SK-N-SH (cell line): ENCODE measurements around the gene PLB1. TPM values are rescaled to one million over a fixed set of nuclear protein-coding genes. Genes with fewer than 3 reads are reported as not detected.

Experiments used
- CTCF ChIA-PET: fragments of 300-600, 350-600 bp; formaldehyde crosslinking; extraction: SDS; loops from one replicate; lab custom pipeline; 2021; lab: Yijun Ruan, JAX
- POLR2A ChIA-PET: fragments of 350-600 bp; sonication (Branson Sonifier 250); formaldehyde crosslinking; extraction: SDS; loops from one replicate; lab custom pipeline; 2020; ENCODE audit warnings: antibody characterized with exemption, inconsistent platforms; lab: Yijun Ruan, JAX
- DNase-seq: peaks from one replicate; pipeline ENCODE4 v3.0.0; 2012
- H2AFZ ChIP-seq: fragments of 200-600 bp; sonication (generic); 2 replicates; pipeline ENCODE4 v1.8.1; 2016; ENCODE audit warnings: antibody characterized with exemption, mild to moderate bottlenecking, low read depth
- H3F3A ChIP-seq: fragments of 200-600 bp; sonication (generic); replicated peaks from 2 replicates; pipeline ENCODE3; 2016; ENCODE audit warnings: antibody characterized with exemption, mild to moderate bottlenecking; ENCODE audit not compliant: insufficient read depth
- H3K27ac ChIP-seq, 2 experiments: fragments of 200-500 bp in 1 of 2; fragments of 200-600 bp in 1 of 2; sonication (Bioruptor generic) in 1 of 2; sonication (generic), shearing (Covaris generic) in 1 of 2; 2 replicates each; pipeline versions ENCODE4 v1.5.1 to v1.6.1; 2014 to 2016; ENCODE audit warnings: low read depth in 2 of 2, inconsistent platforms in 1 of 2, low read length in 1 of 2, mild to moderate bottlenecking in 1 of 2, mixed read lengths in 1 of 2
- H3K27me3 ChIP-seq: fragments of 200-600 bp; sonication (generic), shearing (Covaris generic); 2 replicates; pipeline ENCODE4 v1.6.1; 2016; ENCODE audit warnings: mixed run types; ENCODE audit not compliant: insufficient read depth
- H3K36me3 ChIP-seq, 2 experiments: fragments of 200-500 bp in 1 of 2; fragments of 200-600 bp in 1 of 2; sonication (Bioruptor generic) in 1 of 2; sonication (generic) in 1 of 2; replicated peaks in 1 of 2; 2 replicates each; pipeline versions ENCODE3 to v1.5.1; 2014 to 2016; ENCODE audit warnings: low read length in 1 of 2, mild to moderate bottlenecking in 1 of 2; ENCODE audit not compliant: insufficient read depth in 2 of 2, control insufficient read depth in 1 of 2
- H3K4me1 ChIP-seq, 2 experiments: fragments of 200-500 bp in 1 of 2; fragments of 200-600 bp in 1 of 2; sonication (Bioruptor generic) in 1 of 2; sonication (generic), shearing (Covaris generic) in 1 of 2; 2 replicates each; pipeline versions ENCODE4 v1.5.1 to v1.6.1; 2014 to 2016; ENCODE audit warnings: low read depth in 1 of 2, low read length in 1 of 2, mixed run types in 1 of 2; ENCODE audit not compliant: insufficient read depth in 2 of 2, control insufficient read depth in 1 of 2
- H3K4me2 ChIP-seq: fragments of 200-600 bp; sonication (generic), shearing (Covaris generic); 2 replicates; pipeline ENCODE4 v1.6.1; 2017; ENCODE audit warnings: mixed run types
- H3K4me3 ChIP-seq, 2 experiments: fragments of 200-500 bp in 1 of 2; fragments of 200-600 bp in 1 of 2; sonication (Bioruptor generic) in 1 of 2; sonication (generic), shearing (Covaris generic) in 1 of 2; 2 replicates each; pipeline versions ENCODE4 v1.5.1 to v1.8.1; 2014 to 2016; ENCODE audit warnings: low read depth in 2 of 2, inconsistent platforms in 1 of 2, low read length in 1 of 2, mild to moderate bottlenecking in 1 of 2, mixed read lengths in 1 of 2, moderate library complexity in 1 of 2
- H3K79me2 ChIP-seq: fragments of 200-600 bp; sonication (generic); 2 replicates; pipeline ENCODE4 v1.8.1; 2017; ENCODE audit warnings: mild to moderate bottlenecking; ENCODE audit not compliant: insufficient read depth
- H3K9ac ChIP-seq: fragments of 200-600 bp; sonication (generic); 2 replicates; pipeline ENCODE4 v1.6.1; 2017; ENCODE audit warnings: mixed run types
- H3K9me2 ChIP-seq: fragments of 200-600 bp; sonication (generic); 2 replicates; pipeline ENCODE4 v1.6.1; 2017; ENCODE audit warnings: mixed run types
- H3K9me3 ChIP-seq: fragments of 200-600 bp; sonication (generic); 2 replicates; pipeline ENCODE4 v1.6.1; 2017; ENCODE audit warnings: mixed run types, mild to moderate bottlenecking, moderate library complexity
- H4K20me1 ChIP-seq: fragments of 200-600 bp; sonication (generic); 2 replicates; pipeline ENCODE4 v1.6.1; 2017; ENCODE audit warnings: mild to moderate bottlenecking, mixed run types; ENCODE audit not compliant: insufficient read depth
- CHD2 ChIP-seq: fragments of 150-350 bp; IDR thresholded peaks from 2 replicates; pipeline ENCODE4 v1.6.1; 2018; ENCODE audit warnings: low read length; ENCODE audit not compliant: partially characterized antibody
- ELF1 ChIP-seq: IDR thresholded peaks from 2 replicates; pipeline ENCODE4 v1.4.0; 2012
- EZH2phosphoT487 ChIP-seq: fragments of 200-600 bp; sonication (generic); IDR thresholded peaks from 2 replicates; pipeline ENCODE4 v1.6.1; 2017; ENCODE audit warnings: low read depth, mixed run types, mild to moderate bottlenecking, antibody characterized with exemption, moderate library complexity, borderline replicate concordance
- FOSL2 ChIP-seq: IDR thresholded peaks from 2 replicates; pipeline ENCODE4 v1.4.0; 2012; ENCODE audit warnings: low read depth, mild to moderate bottlenecking, moderate library complexity, borderline replicate concordance
- FOXM1 ChIP-seq: IDR thresholded peaks from 2 replicates; pipeline ENCODE4 v1.4.0; 2012; ENCODE audit warnings: low read depth, mild to moderate bottlenecking
- GABPA ChIP-seq: IDR thresholded peaks from 2 replicates; pipeline ENCODE4 v1.4.0; 2012; ENCODE audit warnings: low read depth, mild to moderate bottlenecking
- JUND ChIP-seq: IDR thresholded peaks from 2 replicates; pipeline ENCODE4 v1.4.0; 2012
- MEF2A ChIP-seq: IDR thresholded peaks from 2 replicates; pipeline ENCODE4 v1.4.0; 2012; ENCODE audit warnings: low read depth, borderline replicate concordance
- NFIC ChIP-seq: IDR thresholded peaks from 2 replicates; pipeline ENCODE4 v1.4.0; 2012; ENCODE audit warnings: borderline replicate concordance
- NRF1 ChIP-seq: IDR thresholded peaks from 2 replicates; pipeline ENCODE4 v1.6.1; 2012; ENCODE audit warnings: low read depth, mild to moderate bottlenecking, low read length
- POLR2AphosphoS5 ChIP-seq: IDR thresholded peaks from 2 replicates; pipeline ENCODE4 v1.6.1; 2012; ENCODE audit warnings: low read depth, low read length
- RAD21 ChIP-seq: IDR thresholded peaks from 2 replicates; pipeline ENCODE4 v1.6.1; 2012; ENCODE audit warnings: mild to moderate bottlenecking, low read length
- SIN3A ChIP-seq: IDR thresholded peaks from 2 replicates; pipeline ENCODE4 v1.6.1; 2012; ENCODE audit warnings: low read depth, mild to moderate bottlenecking, low read length, moderate library complexity, borderline replicate concordance
- USF2 ChIP-seq: fragments of 150-350 bp; IDR thresholded peaks from 2 replicates; pipeline ENCODE4 v1.6.1; 2017; ENCODE audit warnings: antibody characterized with exemption, low read length, low read depth, borderline replicate concordance
- WGBS: methylation state at CpG from one replicate; pipeline ENCODE4 v1.1.6; 2017; ENCODE audit warnings: low lambda C conversion rate; 5-methylcytosine and 5-hydroxymethylcytosine counted together
- polyA plus RNA-seq, 3 experiments: library from polyadenylated mRNA; depleted of rRNA; stranded (reverse); fragments of >200 nt; gene quantifications; 2 replicates each; pipeline ENCODE4 v1.2.3, GENCODE V29; 2012
- TF ChIP-seq, protein P1 (sequence below): IDR thresholded peaks from 2 replicates; pipeline ENCODE4; 2012
- TF ChIP-seq, protein P2 (sequence below): IDR thresholded peaks from 2 replicates; pipeline ENCODE4 v1.4.0; 2012; ENCODE audit warnings: low read depth, borderline replicate concordance
- TF ChIP-seq, protein P3 (sequence below): IDR thresholded peaks from 2 replicates; pipeline ENCODE4 v1.4.0; 2012; ENCODE audit warnings: low read depth, borderline replicate concordance
- TF ChIP-seq, protein P4 (sequence below): IDR thresholded peaks from 2 replicates; pipeline ENCODE4 v1.6.1; 2012; ENCODE audit warnings: mild to moderate bottlenecking, low read depth, low read length, moderate library complexity

The PLB1 gene
- polyA plus RNA-seq, 1 of the 3 experiments (the other 2 are of a cell fraction): 0.10 TPM

- Histone ChIP-seq H3K9me3 (no peaks in the 10 kb centered on the region), H3K27me3 (no peaks in the 10 kb centered on the region), H3K9me2 (no peaks in the 10 kb centered on the region), H3K9ac (no peak overlapping the region), H3K36me3 (no peaks in the 10 kb centered on the region), H4K20me1 (no peaks in the 10 kb centered on the region)
- no peak for TF ChIP-seq RAD21
- TF ChIP-seq, protein P1, sequence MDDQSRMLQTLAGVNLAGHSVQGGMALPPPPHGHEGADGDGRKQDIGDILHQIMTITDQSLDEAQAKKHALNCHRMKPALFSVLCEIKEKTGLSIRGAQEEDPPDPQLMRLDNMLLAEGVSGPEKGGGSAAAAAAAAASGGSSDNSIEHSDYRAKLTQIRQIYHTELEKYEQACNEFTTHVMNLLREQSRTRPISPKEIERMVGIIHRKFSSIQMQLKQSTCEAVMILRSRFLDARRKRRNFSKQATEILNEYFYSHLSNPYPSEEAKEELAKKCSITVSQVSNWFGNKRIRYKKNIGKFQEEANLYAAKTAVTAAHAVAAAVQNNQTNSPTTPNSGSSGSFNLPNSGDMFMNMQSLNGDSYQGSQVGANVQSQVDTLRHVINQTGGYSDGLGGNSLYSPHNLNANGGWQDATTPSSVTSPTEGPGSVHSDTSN: no peak
- TF ChIP-seq, protein P2, sequence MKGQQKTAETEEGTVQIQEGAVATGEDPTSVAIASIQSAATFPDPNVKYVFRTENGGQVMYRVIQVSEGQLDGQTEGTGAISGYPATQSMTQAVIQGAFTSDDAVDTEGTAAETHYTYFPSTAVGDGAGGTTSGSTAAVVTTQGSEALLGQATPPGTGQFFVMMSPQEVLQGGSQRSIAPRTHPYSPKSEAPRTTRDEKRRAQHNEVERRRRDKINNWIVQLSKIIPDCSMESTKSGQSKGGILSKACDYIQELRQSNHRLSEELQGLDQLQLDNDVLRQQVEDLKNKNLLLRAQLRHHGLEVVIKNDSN: no peak
- no peak for TF ChIP-seq ELF1
- TF ChIP-seq, protein P3, sequence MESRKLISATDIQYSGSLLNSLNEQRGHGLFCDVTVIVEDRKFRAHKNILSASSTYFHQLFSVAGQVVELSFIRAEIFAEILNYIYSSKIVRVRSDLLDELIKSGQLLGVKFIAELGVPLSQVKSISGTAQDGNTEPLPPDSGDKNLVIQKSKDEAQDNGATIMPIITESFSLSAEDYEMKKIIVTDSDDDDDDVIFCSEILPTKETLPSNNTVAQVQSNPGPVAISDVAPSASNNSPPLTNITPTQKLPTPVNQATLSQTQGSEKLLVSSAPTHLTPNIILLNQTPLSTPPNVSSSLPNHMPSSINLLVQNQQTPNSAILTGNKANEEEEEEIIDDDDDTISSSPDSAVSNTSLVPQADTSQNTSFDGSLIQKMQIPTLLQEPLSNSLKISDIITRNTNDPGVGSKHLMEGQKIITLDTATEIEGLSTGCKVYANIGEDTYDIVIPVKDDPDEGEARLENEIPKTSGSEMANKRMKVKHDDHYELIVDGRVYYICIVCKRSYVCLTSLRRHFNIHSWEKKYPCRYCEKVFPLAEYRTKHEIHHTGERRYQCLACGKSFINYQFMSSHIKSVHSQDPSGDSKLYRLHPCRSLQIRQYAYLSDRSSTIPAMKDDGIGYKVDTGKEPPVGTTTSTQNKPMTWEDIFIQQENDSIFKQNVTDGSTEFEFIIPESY: no peak
- TF ChIP-seq, all 33 proteins: peak for 0
- Histone ChIP-seq H3K79me2 (no peaks in the 10 kb centered on the region), H3F3A (peaks cover 6% of the 10 kb centered on the region), H2AFZ (no peak overlapping the region), H3K4me2 (no peak overlapping the region), H3K4me3 (no peak overlapping the region), H3K27ac (no peak overlapping the region), H3K4me1 (peaks cover 0 to 6% of the 10 kb centered on the region in 2 experiments; a peak in 2 of 4 replicates)
- ChIA-PET CTCF (interaction anchor here (5.4 to 11.5 kb wide), 2 partner anchors 12 to 16 kb away, joined by 59 to 90 read pairs; no protein-coding TSS in a partner anchor), POLR2A (no interaction called here)
- WGBS: 64% methylated on average over 2 of the region's 2 CpGs
- no peak for DNase-seq
Measured at GRCh38 chr2:28578774-28579173, 82.9 kb downstream of the PLB1 start.

DNA sequence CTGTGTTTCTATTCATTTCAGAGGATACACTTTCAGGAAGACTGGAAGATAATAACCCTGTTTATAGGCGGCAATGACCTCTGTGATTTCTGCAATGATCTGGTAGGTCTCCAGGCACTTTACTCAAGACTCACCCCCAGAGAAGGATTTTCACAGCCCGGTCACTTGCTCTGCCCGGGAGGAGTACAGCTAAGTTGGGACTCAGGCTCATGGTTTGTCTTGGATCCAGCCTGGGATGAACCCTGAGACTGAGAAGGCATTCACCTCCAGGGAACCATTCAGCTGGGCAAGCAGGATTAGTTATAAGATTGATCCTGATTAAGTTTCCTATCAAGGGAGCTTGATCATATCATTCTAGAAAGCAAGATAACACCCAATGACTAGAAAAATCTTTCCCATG is 83.7 kb downstream of the PLB1 start:
- no peaks in the 10 kb centered on the region for H3K36me3 ChIP-seq
- peaks cover 0 to 9% of the 10 kb centered on the region in 2 experiments; a peak in 3 of 4 replicates for H3K4me1 ChIP-seq
- H3K4me3 ChIP-seq: no peak overlapping the region
- H3F3A ChIP-seq: peaks cover 12% of the 10 kb centered on the region
- POLR2A ChIA-PET: no interaction called here
- no peak overlapping the region for H2AFZ ChIP-seq
- no peak overlapping the region for H3K4me2 ChIP-seq
- H3K9me3 ChIP-seq: no peaks in the 10 kb centered on the region
- no peak overlapping the region for H3K9ac ChIP-seq
- H4K20me1 ChIP-seq: no peaks in the 10 kb centered on the region
- no peaks in the 10 kb centered on the region for H3K9me2 ChIP-seq
- DNase-seq: no peak
- H3K79me2 ChIP-seq: no peaks in the 10 kb centered on the region
- no peak overlapping the region for H3K27ac ChIP-seq
- no peaks in the 10 kb centered on the region for H3K27me3 ChIP-seq
- CTCF ChIA-PET: interaction anchor here (0.5 to 11.5 kb wide), 3 partner anchors 13 to 84 kb away, joined by 3 to 90 read pairs (median 59); no protein-coding TSS in a partner anchor
- 93% methylated on average over 3 of the region's 3 CpGs for WGBS
- TF ChIP-seq MEF2A: no peak
- TF ChIP-seq SIN3A: no peak
- no peak for TF ChIP-seq JUND
- TF ChIP-seq USF2: no peak
- TF ChIP-seq FOSL2: no peak
- no peak for TF ChIP-seq EZH2phosphoT487
- no peak for TF ChIP-seq CHD2
- no peak for TF ChIP-seq GABPA
- TF ChIP-seq, protein P1: no peak
- TF ChIP-seq FOXM1: no peak
- TF ChIP-seq, protein P4, sequence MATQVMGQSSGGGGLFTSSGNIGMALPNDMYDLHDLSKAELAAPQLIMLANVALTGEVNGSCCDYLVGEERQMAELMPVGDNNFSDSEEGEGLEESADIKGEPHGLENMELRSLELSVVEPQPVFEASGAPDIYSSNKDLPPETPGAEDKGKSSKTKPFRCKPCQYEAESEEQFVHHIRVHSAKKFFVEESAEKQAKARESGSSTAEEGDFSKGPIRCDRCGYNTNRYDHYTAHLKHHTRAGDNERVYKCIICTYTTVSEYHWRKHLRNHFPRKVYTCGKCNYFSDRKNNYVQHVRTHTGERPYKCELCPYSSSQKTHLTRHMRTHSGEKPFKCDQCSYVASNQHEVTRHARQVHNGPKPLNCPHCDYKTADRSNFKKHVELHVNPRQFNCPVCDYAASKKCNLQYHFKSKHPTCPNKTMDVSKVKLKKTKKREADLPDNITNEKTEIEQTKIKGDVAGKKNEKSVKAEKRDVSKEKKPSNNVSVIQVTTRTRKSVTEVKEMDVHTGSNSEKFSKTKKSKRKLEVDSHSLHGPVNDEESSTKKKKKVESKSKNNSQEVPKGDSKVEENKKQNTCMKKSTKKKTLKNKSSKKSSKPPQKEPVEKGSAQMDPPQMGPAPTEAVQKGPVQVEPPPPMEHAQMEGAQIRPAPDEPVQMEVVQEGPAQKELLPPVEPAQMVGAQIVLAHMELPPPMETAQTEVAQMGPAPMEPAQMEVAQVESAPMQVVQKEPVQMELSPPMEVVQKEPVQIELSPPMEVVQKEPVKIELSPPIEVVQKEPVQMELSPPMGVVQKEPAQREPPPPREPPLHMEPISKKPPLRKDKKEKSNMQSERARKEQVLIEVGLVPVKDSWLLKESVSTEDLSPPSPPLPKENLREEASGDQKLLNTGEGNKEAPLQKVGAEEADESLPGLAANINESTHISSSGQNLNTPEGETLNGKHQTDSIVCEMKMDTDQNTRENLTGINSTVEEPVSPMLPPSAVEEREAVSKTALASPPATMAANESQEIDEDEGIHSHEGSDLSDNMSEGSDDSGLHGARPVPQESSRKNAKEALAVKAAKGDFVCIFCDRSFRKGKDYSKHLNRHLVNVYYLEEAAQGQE: no peak
- no peak for TF ChIP-seq POLR2AphosphoS5
- no peak for TF ChIP-seq NFIC
- TF ChIP-seq NRF1: no peak
